Renal pelvis (tissue), 12 donors: ENCODE data around the gene MRPS14. TPM values are rescaled to one million over a fixed set of nuclear protein-coding genes. Genes with fewer than 3 reads are reported as not detected.
"Not testable (repeated sequence)": the region's sequence is repeated elsewhere in the genome, so short reads cannot be mapped to it uniquely, and the experiment has no call there.

Experiments used
- DNase-seq: peaks from one replicate; pipeline ENCODE4 v3.0.0-alpha.2; 2013
- long read RNA-seq, 16 experiments: transcript quantifications; one replicate each; lab custom pipeline, GENCODE V29; 2026
- polyA plus RNA-seq, 3 donors: library from polyadenylated mRNA; unstranded; fragments of 120-200 nt; gene quantifications; one replicate each; pipeline ENCODE4 v1.2.1, GENCODE V29; 2013; ENCODE audit not compliant: insufficient read length in 3 of 3

Gene MRPS14
- polyA plus RNA-seq: 10 to 100 TPM; 46.4 to 49.1 (median 47.2) TPM
- long read RNA-seq, donor 1, transcript MRPS14-202 (3 exons, 2,115 nt): major isoform, 56 of 67 reads
- long read RNA-seq, donor 1, partial matches to known transcripts: 8 of 67 reads
- long read RNA-seq, donor 1, other reads (novel, unspliced or antisense): 0 of 67 reads
- long read RNA-seq, donor 2, transcript MRPS14-201 (3 exons, 910 nt): minor isoform, 5 of 420 reads
- long read RNA-seq, donor 2, transcript MRPS14-202 (3 exons, 2,115 nt): major isoform, 95 of 420 reads
- long read RNA-seq, donor 2, partial matches to known transcripts: 314 of 420 reads
- long read RNA-seq, donor 2, other reads (novel, unspliced or antisense): 6 of 420 reads
- long read RNA-seq, donor 3, transcript MRPS14-202 (3 exons, 2,115 nt): major isoform, 68 of 79 reads
- long read RNA-seq, donor 3, partial matches to known transcripts: 9 of 79 reads
- long read RNA-seq, donor 3, other reads (novel, unspliced or antisense): 0 of 79 reads
- long read RNA-seq, donor 4, transcript MRPS14-201 (3 exons, 910 nt): minor isoform, 7 of 123 reads
- long read RNA-seq, donor 4, transcript MRPS14-202 (3 exons, 2,115 nt): major isoform, 89 of 123 reads
- long read RNA-seq, donor 4, partial matches to known transcripts: 27 of 123 reads
- long read RNA-seq, donor 4, other reads (novel, unspliced or antisense): 0 of 123 reads
- long read RNA-seq, donor 5, transcript MRPS14-202 (3 exons, 2,115 nt): major isoform, 41 of 45 reads
- long read RNA-seq, donor 5, partial matches to known transcripts: 0 of 45 reads
- long read RNA-seq, donor 5, other reads (novel, unspliced or antisense): 0 of 45 reads
- long read RNA-seq, donor 6, transcript MRPS14-202 (3 exons, 2,115 nt): major isoform, 58 of 75 reads
- long read RNA-seq, donor 6, partial matches to known transcripts: 16 of 75 reads
- long read RNA-seq, donor 6, other reads (novel, unspliced or antisense): 0 of 75 reads
- long read RNA-seq, donor 7, transcript MRPS14-202 (3 exons, 2,115 nt): major isoform, 60 of 70 reads
- long read RNA-seq, donor 7, partial matches to known transcripts: 6 of 70 reads
- long read RNA-seq, donor 7, other reads (novel, unspliced or antisense): 0 of 70 reads
- long read RNA-seq, donor 8, transcript MRPS14-202 (3 exons, 2,115 nt): major isoform, 34 of 34 reads
- long read RNA-seq, donor 8, partial matches to known transcripts: 0 of 34 reads
- long read RNA-seq, donor 8, other reads (novel, unspliced or antisense): 0 of 34 reads
- long read RNA-seq, donor 9, transcript MRPS14-201 (3 exons, 910 nt): minor isoform, 6 of 122 reads
- long read RNA-seq, donor 9, transcript MRPS14-202 (3 exons, 2,115 nt): major isoform, 88 of 122 reads
- long read RNA-seq, donor 9, partial matches to known transcripts: 28 of 122 reads
- long read RNA-seq, donor 9, other reads (novel, unspliced or antisense): 0 of 122 reads
- long read RNA-seq, donor 10, transcript MRPS14-201 (3 exons, 910 nt): minor isoform, 6 of 75 reads
- long read RNA-seq, donor 10, transcript MRPS14-202 (3 exons, 2,115 nt): major isoform, 60 of 75 reads
- long read RNA-seq, donor 10, partial matches to known transcripts: 9 of 75 reads
- long read RNA-seq, donor 10, other reads (novel, unspliced or antisense): 0 of 75 reads
- long read RNA-seq, donor 11, transcript MRPS14-202 (3 exons, 2,115 nt): major isoform, 38 of 38 reads
- long read RNA-seq, donor 11, partial matches to known transcripts: 0 of 38 reads
- long read RNA-seq, donor 11, other reads (novel, unspliced or antisense): 0 of 38 reads
- long read RNA-seq, donor 12, transcript MRPS14-202 (3 exons, 2,115 nt): major isoform, 95 of 115 reads
- long read RNA-seq, donor 12, partial matches to known transcripts: 19 of 115 reads
- long read RNA-seq, donor 12, other reads (novel, unspliced or antisense): 0 of 115 reads
- long read RNA-seq, donor 13, transcript MRPS14-202 (3 exons, 2,115 nt): major isoform, 32 of 34 reads
- long read RNA-seq, donor 13, partial matches to known transcripts: 0 of 34 reads
- long read RNA-seq, donor 13, other reads (novel, unspliced or antisense): 0 of 34 reads
- long read RNA-seq, donor 14: 0 reads
- long read RNA-seq, donor 15, transcript MRPS14-202 (3 exons, 2,115 nt): major isoform, 104 of 114 reads
- long read RNA-seq, donor 15, partial matches to known transcripts: 8 of 114 reads
- long read RNA-seq, donor 15, other reads (novel, unspliced or antisense): 0 of 114 reads
- long read RNA-seq, donor 16, transcript MRPS14-202 (3 exons, 2,115 nt): major isoform, 103 of 126 reads
- long read RNA-seq, donor 16, transcript MRPS14-201 (3 exons, 910 nt): minor isoform, 5 of 126 reads
- long read RNA-seq, donor 16, partial matches to known transcripts: 18 of 126 reads
- long read RNA-seq, donor 16, other reads (novel, unspliced or antisense): 0 of 126 reads

DNA sequence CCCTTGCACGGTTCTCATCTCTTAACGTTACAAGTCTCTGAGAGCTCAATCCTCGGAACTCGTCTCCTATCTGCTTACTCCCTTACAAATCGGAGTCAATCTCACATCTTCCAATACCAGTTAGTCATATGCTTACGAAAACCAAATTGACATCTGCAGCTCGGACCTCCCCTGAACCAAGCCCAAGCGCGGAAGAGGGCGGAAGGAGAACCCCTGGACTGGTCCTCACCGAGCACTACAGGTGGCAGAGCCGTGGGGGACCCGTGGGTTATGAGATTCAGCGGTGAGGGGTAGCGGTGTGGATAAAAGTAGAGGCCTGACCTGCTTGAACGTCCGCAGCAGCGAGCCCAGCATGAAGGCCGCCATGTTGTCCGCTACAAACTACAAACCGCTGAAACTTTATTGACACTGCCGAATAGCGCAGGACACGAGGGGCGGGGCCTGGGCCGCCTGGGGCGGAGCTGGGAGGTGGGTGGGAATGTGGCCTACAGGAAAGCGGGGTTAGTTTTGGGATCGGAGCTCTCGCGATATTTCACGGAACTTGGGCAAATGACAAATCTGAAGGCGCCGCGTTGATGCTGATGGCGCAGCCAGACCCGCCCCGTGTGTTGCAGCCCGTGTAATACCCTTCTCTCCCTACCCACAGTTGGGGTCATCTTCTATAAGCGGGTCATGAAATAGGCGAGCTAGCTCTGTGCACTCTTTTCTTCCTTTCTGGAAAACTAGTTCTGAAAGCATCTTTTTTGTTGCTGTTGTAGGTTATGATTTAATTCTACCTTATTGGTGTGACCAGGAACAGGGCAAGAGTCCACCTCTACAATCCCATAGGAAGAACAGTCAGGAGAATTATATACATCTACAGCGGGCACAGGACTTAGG is at the start of gene MRPS14:
Gene MRPS14, minus strand, starts transcription at position 383 of the 879 bp plus-strand sequence. Its CDS starts 17 bp downstream, at position 366.
- DNase-seq: peak; percentile 99

DNA sequence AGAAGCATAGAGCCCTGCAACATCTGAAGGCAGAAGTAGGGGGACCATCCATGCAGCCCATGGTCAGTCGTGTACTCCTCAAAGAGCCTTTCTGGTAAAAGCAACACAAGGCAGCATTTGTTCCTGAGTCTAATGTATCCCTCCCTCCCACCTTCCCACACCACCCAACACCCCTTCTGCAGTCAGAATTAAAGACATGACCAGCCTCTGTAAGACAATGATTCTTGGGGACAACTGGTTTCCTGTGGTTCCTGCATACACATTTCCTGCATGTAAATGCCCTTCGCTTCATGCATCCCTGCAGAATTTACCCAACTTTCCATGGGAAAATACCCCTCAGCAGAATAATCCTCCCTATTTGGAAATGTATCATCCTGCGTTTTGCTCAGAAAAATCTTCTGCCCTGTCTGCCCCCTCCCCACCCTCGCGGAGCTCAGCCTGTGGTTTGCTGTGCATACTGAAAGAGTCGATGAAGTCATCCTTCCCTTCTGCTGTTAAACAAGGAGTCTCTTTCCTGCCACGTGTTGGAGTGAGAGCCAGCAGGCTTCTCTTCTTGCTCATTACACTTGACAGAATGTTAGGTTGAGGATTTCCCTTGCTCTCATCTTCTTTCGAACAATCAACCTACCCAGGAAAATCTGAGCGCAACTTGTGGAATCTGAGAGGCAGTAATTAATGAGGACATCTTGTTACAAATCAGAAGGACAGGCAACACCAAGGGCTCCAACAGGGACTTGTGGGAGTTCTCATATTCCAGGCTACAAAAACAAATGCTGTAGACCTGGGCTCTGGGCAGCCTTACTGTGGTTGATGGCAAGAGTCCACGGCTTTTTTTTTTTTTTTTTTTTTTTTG is 49.1 kb upstream of the MRPS14 start:
- peak; percentile 63 for DNase-seq

DNA sequence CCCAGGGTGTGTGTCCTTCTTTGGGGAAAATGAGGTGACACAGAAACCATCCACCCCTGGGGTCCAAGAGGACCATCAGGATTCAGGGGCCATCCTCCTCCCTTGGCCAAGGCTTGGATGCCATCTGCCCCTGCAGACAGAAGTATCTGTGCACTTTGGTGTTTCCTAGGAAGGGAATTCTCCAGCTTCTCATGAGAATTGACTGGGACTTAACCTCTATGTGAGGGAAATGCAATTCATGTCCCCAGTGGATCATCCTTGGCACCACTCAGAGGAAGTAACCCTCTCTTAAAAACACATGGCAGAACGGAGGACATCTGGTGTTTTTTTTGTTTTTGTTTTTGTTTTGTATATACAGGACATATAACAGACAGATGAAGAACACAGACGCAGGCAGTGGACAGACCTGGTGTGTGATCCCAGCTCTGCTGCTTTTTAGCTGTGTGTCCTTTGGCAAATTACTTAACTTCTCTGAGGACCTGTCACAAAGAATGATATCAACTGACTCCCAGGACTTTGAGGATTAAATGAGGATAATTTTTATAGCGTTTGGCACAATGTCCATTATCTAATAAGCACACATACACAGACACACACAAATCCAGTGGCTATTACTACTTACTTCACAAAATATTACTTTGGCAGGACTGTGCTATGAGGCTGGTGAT is 48.2 kb upstream of the MRPS14 start:
- no peak for DNase-seq

DNA sequence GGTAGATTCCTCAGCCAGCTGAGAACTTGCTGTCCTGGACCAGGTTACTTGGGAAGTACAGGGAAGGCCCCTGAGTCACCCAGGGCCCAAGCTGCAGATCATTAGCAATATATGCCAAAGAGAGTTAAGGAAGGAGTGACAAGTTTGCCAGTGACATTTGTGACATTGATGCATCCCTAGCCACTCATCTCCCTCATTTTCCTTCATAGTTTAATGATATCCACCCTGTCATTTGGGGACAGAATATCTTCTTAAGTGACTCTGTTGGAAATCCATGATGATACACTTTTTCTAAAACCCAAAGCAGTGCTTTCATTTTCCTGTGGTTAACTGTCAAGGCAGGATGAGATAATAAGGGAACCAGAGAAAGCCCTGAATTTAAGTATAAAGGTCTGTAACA is 47.6 kb upstream of the MRPS14 start:
- DNase-seq: no peak

DNA sequence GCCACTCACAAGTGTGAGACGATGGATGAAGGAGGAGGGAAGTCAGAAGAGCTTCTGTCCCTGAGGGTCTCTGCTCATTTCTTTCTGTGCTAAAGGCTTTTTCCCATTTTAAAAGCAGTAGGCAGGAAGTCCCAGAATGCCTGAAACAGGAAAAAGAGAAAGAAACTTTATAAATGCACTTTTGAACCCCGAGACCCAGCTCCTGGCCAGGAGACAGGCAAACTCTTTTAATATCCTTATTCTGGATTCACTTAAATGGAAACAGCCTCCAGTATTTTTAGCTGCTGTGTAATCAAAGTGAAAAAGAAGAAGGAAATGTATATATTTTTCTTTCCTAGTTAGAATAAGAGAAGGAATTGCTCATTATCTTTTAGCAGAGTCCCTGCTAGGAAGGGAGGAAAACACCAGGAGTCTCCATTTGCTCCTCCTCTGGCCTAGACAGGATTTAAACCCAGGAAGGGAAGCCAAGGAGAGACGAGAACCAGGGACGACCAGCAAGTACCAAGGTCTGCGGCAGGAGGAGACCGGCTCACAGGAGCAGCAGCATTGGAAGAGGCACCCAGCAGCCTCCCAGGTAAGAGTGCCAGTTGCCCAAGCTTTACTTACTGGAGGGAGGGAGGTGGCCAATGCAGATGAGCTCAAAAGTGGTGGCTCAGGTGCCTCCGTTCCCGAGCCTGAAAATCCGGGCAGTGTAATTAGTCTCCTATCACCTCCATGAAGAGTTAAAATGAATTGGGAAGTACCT is 44.3 kb upstream of the MRPS14 start, which contains the start of gene TNN:
Gene TNN, plus strand, starts transcription at position 472 of the 745 bp plus-strand sequence. CDS start 9,586 bp downstream, outside the sequence.
- no peak for DNase-seq

DNA sequence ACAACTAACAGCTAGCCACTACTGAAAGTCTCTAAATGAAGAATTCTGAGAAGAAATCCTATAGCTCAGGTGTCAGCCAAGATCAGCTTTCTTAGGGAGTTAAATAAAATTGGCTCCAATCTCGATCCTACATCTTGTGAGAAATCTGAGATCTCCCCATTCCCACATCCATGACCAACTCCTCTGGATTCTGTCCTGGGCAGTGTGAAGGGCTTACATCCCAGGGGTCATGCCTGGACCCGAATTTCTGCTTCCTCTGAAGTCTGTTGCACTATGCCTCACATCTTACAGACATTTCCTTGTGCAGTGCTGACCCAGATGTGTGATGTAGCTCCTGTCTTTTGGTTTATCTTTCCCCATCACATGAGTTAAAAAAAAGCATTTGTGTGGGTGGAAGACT is 39.6 kb upstream of the MRPS14 start:
- DNase-seq: no peak

DNA sequence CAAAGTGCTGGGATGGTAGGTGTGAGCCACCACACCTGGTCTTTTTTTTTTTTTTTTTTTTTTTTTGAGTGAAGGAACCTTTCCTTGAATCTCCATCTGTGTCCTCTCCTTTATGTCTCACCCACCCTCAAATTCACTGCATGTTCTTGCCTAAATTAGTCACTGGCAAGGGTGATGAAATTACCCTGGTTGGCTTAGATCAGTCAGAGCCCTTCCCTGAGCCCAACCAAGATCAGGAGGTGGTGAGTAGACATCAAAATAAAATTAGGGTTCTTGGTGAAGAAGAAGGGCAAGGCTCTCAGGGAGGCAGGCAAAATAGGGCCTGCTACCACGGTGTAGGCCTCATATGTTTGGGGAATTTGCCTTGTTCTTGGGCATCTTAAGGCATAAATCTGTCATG is 39.1 kb upstream of the MRPS14 start:
- DNase-seq: no peak

DNA sequence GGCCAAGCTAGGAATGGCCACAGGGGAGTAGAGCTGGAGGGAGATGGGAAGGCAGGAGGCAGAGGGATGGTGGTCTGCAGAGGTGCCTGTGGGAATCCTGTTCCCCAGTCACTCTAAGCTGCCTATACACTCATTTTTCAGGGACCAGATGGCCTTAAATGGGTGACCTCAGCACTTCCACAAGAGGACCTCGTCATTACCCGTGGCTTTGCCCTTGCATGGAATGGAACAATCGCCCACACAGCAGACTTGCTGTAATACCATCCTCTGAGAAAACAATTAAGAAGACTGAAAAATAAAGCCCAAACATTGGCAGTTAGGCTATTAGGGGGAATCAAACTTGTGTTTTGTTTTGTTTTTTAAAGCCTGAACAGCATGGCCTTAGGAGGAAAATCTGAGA is 31.5 kb upstream of the MRPS14 start:
- no peak for DNase-seq

DNA sequence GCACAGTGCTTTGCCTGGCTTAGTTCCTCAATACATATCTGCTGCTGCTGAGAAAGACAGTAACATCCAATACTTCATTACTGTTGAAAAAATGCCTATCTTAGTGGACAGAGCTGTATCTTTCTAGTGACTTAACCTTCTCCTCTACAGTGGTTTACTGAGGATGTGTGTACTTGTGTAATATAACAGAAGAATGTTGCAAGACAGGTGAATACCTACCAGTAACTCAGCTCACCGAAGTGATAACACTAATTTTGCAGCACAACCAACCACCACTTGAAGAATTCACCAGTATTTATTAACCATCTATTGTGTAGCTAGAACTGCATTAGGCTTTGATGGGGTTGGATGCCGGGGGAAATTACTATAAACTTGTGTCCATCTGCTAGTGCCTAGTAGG is 27.8 kb upstream of the MRPS14 start:
- no peak for DNase-seq

DNA sequence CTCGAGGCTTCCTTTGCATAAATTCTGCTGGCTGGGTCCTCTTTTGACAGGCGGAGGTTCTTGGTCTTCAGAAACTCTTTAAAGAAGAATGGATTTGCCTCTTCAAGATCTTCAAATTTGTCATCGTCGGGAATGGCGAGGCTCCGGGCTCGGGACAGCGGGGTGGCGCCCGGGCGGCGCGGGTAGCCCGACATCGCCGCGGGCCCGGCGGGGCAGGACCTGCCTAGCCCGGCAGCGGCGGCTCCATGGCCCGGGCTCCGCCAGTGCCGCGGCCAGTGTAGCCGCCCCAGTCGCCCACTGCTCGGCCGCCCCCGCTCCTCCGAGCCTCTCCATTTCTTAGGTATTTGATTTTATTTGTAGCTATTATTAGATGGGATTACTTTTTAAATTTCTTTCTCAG is 22.3 kb upstream of the MRPS14 start:
- DNase-seq: no peak

DNA sequence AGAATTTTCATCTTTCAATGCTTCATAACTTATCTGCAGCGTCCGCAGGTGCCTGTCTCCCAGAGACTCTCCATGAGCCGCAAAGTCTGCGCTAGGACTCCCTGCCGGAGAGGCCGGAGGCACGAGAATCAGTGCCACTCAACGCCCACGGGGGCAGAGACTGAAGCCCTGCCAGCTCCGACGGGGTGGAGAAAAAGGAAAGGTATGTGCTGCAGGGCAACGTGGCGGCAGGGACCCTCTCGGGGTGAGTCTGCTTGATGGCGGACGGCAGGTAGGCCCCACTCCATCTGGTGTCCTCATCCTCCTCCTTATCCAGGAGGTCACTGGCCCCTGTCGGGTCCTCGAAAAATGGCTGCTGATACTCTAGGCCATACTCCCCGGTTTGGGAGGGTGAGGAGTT is 21.9 kb upstream of the MRPS14 start:
- no peak for DNase-seq

DNA sequence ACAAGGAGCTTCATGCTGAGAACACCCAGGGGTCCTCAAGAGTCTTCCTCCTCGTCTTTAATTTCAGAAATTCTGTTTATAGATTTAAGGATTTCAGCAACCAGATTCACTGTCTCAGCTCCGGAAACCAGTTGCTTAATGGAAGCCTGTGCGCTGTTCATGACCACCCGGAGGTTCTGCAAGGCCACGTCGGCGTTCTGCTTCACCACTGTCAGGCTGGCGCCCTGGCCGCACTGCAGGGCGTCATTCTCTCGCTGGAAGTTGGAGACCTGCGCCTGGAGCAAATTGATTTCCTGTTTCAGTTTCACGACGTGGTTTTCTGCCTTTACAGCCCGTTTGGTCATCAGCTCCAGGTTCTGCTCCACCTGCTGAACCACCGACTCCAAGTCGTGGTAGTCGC is 21.4 kb upstream of the MRPS14 start:
- DNase-seq: not testable (repeated sequence)

DNA sequence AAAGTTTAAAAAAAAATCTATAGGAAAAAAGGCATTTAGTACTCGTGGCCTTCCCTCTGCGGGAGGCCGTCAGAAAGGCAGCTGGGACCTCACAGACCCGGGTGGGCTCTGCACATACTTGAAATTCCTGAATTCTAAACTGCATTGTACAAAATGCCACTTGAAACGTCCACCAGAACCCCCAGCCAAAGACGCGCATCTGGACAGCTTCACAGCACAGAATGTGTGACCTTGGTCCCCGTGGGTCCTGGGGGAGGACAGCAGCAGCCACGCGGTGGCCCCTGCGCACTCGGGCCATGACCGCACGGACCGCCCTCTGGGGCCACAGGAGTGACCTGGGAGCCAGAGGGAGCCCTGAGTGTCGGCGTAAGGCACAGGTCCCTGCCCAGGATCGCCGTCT is 20.6 kb upstream of the MRPS14 start:
- DNase-seq: no peak

DNA sequence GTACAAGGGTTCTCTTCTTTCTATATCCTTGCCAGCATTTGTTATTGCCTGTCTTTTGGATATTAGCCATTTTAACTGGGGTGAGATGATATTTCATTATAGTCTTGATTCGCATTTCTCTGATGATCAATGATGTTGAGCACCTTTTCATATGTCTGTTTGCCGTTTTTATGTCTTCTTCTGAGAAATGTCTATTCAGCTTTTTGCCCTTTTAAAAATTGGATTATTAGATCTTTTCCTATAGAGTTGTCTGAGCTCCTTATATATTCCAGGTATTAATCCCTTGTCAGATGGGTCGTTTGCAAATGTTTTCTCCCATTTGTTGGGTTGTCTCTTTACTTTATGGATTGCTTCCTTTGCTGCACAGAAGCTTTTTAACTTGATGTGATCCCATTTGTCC is 19.4 kb upstream of the MRPS14 start:
- no peak for DNase-seq

DNA sequence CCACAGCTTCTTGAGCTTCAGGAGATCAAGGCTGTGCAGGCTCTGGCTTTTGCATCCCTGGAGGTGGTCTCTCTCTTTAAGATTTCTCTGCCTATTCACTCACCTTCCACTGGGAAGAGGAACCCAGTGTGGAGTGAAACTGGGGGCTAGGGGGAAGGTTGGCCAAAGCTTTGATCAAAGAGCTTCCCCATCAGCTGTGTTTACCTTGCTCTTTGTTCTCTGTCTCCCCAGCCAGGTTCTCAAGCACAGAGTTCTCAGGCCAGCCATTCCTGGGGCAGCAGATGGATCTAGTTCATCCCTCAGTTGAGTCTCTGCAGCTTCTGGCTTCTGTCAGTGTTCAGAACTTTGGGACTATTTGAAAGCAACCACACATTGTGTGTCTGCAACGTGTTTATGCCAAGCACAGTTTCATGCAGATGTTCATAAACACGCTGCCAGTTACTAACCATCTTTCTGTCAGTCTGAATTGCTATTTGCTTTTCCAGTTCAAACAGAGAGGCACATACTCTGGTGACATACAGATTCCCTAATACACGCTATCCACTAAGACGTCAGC is 17.2 kb upstream of the MRPS14 start:
- no peak for DNase-seq

DNA sequence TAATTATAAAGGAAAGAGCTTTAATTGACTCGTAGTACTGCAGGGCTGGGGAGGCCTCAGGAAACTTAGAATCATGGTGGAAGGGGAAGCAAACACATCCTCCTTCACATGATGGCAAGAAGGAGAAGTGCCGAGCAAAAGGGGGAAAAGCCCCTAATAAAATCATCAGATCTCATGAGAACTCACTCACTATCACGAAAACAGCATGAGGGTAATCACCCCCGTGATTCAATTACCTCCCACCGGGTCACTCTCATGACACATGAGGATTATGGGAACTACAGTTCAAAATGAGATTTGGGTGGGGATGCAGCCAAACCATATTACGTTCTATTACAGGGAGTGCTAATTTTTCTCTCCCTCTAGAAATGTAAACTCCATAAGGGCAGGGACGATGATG is 14.2 kb upstream of the MRPS14 start:
- no peak for DNase-seq
